GM21360 (cell line): ENCODE data around the gene PAX4.

Experiments used
- ATAC-seq: cut with Tn5 transposase; IDR thresholded peaks from one replicate; pipeline ENCODE4 v1.9.1; 2021; ENCODE audit warnings: mild to moderate bottlenecking, moderate library complexity; ENCODE audit not compliant: unreplicated experiment

The PAX4 gene

DNA sequence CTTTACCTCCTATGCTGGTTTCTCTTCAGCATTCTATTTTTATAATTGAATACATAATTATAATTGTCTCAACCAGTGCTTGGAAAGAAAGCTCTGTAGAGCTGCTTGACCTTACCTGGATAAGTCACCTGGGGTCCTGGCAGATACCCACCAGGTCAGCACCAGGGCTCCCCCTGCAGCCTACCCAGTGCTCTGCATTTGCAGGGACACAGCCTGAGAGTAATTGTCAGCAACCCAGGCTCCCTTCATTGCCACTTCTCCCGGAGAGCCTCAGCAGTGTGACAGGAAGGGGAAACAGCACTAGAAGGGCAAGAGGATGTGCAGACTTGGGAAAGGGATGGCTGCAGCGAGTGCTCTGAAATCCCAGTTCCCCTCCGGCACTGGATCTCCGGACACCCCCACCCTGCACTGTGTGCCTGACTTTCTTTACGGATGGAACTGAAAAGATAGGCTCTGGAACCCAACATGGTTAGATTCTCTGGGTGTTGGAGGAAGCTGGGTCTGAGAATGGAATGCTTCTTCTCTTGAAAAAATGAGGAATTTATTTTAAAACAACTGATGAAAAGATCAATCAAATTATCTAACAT lies 11.4 kb upstream of the PAX4 start:
- ATAC-seq = no peak

DNA sequence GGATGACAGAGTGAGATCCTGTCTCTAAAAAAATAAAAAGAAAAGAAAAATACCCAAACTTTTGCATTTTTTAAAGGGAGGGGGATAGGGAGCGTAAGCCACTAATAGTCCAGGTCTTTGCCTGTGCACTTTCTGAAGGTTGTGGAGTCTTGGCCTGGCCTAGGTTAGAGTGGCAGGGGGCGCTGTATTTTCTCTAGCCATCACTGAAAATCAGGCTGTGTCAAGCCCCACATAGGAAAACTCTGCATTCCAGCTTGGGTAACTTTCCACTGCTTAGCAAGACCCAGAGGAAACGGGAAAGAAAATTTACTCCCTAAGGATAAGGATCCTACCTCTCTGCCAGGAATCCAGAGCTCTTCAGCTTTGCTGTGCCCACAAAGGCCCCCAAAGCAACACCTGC lies 10.5 kb upstream of the PAX4 start:
- no peak for ATAC-seq

DNA sequence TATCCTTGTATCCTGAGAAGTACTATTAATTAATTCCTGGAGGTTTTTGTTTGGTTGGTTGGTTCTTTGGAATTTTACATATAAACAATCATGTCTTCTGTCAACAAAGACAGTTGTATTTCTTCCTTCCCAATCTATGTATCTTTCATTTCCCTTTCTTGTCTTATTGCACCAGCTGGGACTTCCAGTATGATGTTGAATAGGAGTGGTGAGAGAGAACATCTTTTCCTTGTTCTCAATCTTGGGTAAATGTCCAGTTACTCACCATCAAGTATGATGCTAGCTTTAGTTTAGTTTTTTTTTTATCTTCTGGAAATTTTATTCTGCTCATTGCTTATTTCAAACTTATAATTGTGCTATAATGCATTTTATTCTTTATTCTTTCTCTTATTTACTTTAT lies 7.4 kb upstream of the PAX4 start:
- ATAC-seq = no peak

DNA sequence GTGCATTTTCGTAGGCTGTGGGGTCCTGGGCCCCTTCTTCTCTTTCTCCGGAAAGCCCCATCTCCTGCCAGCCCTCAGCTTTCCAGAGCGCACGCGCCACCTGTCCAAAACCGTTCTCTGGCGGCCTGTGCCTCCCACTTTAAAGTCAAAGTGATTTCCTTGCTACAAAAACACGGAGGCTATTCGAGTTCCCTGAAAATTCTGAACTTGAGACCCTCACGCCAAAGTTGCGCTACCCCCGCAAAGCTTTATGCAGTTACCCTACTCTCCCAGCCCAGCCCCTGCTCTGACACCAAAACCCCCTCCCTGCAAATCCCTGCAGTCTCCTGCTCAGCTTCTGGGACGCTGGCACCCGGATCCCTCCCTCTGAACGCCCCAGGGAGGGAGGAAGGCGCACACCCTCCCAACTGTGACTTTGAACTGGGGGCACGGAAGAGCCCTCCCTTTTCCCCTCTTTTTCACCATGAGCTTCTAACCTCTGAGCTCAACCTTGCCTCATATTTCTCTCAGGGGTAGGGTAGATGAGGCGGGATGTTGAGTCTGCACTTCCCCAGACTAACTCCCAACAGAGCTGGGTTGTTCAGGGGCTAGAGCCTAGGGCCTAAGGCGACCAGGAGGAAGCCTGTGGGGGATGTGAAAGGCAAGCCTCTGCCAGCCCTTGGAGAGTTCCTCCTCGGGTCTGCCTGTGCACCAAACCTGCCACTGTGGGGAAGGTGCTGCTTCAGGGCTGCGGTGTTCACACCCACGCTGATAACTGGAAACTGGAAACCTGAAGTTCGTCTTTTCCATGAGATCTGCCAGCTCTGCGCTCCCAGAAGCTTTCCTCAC lies 2.7 kb upstream of the PAX4 start:
- no peak for ATAC-seq

DNA sequence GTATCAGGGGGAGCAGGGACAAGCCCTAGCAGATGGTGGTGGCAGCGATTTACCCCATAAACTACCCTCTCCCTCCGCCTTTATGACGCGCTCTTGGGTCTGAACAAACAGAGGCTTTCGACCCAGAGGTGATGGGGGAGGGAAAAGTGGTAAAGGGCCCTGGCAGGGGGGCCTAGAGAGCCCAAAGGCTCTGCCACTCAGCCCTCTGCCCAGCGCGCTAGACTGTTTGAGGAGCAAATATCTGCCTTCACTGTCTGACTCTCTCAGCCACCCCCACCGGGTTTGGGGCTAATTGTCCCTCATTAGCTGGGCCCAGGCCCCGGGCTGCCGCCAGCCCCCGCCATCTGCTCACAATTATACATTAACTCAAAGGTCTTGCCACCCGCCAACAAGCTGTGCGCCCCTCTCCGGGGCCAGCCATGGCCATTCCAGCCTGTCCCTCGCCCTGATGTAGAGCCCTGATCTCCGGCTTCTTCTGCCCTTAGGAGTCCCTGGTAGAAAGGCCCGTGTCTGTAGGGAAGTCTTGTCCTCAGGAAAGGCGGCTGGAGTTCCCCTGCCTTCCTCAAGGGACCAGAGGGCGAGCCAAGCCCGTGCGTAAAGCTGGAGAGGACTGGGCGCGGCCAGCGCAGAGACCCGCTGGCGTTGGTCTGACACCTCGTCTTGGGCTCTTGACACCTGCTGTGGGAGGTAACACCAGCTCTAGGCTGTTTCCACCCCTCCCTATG lies 1.9 kb upstream of the PAX4 start:
- ATAC-seq = no peak

DNA sequence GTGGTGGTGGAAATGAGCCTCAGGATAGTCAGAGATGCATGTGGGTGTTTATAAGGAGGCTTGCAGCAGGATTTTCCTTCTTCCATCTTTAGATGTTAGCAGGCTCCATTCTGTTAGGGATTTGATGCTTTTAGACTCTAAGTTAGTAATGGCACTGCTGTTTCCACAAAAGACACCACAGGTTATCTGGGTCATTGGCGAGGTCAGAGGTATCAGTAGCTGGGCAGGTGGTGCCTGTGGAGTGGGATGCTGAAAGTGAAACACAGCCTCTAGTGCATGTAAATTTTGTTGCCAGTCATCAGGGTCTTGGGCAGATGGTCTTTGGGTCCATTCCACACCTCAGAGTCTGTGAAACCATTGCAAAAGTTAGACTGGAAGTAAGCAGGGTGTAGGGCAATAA lies 833 bp upstream of the PAX4 start:
- no peak for ATAC-seq

DNA sequence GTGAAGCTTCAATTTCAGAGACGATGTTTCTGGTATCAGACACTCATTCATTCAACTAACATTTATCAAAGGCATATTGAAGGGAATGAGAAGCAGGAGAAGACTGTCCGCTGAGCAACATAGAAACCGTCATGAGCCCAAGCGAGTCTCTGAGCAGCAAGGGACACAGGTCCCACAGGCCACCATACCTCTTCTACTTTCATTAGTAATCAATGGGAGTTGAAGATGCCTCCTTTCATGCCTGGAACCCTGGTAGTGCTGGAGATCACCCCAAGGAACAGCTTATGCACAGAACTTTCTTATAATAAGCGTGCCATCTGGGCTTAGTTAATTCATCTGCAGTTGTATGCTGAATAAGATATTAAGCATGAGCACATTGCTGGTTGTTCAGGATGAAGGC lies 1.2 kb downstream of the PAX4 start:
- no peak for ATAC-seq

DNA sequence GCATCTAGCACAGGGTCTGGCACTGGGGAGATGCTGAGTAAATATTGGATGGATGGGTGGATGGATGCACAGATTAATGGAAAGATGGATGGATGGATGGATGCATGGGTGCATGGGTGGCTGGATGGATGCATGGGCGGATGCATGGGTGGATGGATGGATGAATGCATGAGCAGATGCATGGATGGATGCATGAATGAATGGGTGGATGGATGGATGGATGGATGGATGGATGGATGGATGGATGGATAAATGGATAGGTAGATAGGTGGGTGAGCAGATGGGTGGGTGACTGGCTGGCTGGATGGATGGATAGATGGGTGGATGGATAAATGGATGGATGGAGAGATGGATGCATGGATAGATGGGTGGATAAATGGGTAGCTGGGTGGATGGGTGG lies 5.7 kb downstream of the PAX4 start:
- no peak for ATAC-seq

DNA sequence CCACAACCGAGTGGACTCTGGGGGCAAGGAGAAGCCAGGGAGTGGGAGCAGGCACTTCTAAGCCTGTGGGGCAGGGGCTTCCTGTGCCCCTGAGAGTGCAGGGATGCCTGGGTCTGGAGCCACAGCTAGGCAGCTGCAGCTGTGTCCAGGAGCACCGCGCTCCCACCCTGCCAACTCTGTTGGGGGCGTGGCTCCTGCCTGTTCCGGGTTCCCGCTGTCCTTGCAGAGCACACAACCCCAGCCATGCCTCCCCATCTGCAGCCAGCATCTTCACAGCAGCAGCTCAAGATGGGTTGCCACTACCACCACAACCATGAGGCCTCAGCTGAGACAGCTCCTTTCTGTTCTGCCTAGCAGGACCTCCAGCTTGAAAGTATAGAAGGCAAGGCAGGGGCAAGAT lies 8.6 kb downstream of the PAX4 start:
- ATAC-seq = no peak

DNA sequence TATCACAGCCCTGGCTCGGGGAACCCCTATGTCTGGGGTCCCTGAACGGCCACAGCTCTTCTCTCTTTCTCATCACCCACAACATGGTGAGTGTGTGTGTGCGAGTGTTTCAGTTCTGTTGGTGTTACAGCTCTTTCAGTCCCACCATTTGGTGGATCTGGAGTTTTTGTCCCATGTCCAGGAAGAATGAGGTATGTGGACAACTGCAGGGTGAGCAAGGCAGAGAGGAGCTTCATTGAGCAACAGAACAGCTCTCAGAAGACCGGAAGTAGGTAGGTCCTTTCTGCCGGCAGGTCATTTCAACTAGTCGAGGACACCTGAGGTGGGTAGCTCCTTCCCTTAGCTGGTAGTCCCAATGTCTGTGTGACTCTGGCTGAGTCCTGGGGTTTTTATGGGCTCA lies 9.5 kb downstream of the PAX4 start:
- no peak for ATAC-seq

DNA sequence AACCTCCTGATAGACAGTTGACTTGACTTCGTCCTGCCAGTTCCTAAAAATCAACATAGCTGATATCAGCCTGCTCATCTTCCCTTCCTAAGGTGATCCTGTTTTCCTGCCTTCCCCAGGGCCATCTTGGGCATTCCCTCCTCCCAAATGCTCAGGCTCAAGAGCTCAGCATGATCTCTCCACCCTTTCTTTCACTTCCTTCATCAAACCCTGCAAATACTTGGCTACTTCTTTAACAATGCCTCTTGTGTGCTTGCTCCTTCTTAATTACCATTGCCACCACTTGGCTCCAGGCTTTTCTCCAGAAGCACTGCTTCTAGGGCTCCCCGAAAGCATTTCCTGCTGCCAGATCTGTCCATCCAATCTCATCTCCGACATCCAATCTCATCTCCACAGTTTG lies 17.1 kb downstream of the PAX4 start:
- ATAC-seq = no peak

DNA sequence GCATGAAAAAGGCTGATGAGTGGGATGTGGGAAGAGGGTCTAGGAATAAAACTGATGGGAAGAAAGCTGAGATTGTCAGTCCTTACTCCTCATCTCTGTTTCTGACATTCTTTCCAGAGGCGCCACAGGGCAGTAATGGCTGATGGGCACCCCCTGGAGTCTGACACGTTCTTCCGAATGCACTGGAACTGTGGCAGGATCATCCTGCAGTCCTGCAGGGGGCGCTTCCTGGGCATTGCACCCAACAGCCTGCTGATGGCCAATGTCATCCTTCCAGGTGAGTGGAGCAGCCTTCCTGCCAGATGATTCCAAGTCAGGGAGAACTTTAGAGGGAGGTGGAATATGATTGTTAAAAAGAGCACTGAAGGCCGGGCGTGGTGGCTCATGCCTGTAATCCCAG lies 19.6 kb downstream of the PAX4 start:
- ATAC-seq = no peak

DNA sequence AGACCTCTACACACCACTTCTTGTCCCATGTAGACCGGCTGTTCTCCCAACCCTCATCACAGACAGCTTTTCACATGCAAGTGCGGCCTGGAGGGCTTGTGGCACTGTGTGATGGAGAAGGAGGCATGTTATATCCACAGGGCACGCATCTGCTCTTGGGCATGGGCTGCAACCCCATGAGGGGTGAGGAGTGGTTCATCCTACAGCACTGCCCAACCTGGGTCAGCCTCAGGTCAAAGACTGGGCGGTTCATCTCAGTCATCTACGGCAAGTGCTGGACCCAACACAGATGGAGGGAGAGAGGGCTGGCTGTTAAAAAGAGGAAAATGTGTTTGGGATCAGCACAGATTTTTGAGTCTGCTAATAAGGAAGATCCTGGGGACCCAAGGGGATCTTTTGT lies 22.2 kb downstream of the PAX4 start:
- ATAC-seq = no peak

DNA sequence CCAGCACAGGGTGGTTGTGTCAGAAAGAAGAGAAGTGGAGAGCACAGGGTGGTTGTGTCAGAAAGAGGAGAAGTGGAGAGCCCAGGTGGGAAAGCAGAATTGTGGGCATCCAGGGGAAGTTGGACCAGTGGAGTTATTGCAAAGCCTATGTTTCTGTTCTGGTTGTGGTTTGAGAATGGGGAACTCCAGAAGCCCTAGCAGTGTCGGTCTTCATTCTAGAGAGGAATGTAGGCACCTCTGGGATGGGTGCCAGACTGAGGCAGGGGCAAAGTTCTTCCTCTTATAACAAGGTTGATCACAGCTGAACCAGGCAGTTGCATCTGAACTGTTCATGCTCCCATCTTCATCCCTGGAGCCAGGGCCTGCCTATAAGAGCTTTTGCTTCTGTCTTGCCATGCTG lies 23.5 kb downstream of the PAX4 start:
- ATAC-seq = no peak

DNA sequence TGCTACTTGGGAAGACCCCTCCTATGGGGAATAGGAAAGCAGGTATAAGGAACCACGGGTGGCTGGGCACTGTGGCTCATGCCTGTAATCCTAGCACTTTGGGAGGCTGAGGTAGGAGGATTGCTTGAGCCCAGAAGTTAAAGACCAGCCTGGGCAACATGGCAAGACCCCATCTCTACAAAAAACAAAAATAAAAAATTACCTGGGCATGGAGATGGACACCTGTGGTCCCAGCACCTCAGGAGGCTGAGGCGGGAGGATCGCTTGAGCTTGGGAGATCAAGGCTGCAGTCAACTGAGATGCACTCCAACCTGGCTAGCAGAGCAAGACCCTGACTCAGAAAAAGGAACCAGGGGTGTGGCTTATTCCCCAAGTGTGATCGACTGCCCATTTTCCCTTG lies 25.4 kb downstream of the PAX4 start:
- no peak for ATAC-seq

DNA sequence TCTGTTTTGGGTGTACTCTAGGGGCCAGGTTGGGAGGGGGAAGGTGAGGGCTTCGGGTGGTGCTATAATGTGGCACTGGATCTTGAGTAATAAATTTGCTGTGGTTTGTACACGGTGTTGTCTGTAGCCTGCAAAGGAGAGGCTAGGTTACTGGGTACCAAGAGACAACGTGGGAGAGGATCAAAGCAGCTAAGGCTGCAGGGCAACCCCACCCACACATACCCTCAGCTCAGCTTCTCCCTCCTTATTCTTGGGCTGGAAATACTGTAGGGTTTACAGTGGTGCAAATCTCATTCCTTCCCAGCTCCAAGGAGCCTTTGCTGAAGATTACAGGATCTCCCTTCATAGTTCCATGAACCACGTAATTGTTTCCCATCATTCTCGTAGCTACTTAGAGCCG lies 26.4 kb downstream of the PAX4 start:
- ATAC-seq = no peak

DNA sequence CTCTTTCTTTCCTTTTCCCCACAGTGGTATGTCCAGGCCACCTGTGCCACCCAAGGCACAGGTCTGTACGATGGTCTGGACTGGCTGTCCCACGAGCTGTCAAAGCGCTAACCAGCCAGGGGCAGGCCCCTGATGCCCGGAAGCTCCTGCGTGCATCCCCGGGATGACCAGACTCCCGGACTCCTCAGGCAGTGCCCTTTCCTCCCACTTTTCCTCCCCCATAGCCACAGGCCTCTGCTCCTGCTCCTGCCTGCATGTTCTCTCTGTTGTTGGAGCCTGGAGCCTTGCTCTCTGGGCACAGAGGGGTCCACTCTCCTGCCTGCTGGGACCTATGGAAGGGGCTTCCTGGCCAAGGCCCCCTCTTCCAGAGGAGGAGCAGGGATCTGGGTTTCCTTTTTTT lies 26.8 kb downstream of the PAX4 start:
- no peak for ATAC-seq

DNA sequence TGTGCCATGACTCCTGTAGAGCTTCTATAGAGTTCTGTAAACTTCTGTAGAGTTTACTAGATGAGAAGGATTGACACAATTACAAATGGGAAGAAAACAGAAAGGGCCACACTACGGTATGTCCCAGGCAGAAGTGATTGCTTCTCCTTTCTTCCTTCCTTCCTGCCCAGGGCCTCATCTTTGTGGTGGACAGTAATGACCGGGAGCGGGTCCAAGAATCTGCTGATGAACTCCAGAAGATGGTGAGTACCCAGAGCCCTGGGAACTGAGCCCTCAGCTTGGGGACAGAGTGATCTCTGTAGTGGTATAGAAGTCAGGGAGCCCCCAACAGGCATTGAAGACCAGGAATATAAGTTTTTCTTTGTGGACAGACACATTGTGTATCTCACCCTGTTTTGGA lies 28.0 kb downstream of the PAX4 start:
- ATAC-seq = no peak

DNA sequence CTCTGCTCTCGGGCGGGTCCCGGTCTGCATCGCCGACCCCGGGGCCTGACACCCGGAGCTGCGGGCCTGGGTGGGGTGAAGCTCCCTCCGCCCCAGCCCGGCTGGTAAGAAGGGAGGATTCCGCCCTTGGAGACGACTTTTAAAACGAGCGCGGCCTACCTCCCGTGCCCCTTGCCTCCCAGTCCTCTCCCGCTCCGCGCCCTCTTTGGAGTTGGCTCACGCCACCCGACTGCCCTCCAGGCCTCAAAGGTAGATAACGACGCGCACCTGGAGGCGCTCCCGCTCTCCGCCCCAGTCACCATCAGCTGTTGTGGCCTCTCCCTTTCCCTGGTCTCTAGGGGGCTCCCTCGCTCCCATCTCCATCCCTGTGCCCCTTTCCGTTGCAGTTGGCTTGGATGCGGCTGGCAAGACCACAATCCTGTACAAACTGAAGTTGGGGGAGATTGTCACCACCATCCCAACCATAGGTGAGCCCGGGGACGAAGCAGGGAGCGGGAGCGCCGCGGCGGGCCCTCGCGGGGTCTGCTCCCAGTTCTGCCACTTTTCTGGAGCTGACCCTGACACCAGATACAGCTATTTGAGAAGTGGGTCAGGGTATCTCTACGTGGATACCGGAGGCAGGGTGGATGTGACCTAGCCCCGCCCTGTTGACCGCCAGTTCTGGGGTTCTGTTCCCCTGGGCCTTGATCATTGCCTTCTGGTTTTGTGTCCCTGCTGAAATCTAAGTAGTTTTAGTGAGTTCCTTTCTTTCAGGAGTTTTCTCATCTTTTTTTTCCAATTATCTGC lies 29.1 kb downstream of the PAX4 start:
- peak; percentile 13 for ATAC-seq

DNA sequence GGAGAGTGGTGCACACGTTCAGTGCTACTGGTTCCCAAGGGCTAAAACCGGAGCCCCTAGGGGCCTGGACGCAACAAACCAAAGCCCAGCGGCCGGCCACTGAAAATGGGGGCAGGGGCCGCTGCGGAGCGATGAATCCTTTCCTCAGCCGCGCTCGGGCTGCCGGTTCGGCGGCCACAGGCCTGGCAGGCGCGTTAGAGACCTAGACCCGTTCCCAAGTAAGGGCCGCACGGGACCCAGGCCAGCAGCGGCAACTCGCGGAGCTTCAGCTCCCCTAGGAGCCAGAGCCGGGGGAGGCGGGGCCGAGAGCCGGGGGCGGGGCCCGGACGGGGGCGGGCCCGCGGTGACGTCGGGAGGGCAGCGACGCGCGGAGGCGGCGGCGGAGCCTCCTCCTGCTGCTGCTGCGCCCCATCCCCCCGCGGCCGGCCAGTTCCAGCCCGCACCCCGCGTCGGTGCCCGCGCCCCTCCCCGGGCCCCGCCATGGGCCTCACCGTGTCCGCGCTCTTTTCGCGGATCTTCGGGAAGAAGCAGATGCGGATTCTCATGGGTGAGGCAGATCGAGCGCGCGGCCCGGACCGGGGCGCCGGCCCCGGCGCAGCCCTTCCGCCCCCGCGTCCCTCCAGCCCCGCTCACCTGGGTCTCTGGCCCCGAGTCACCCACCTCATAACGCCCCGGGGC lies 29.8 kb downstream of the PAX4 start, which contains the start of gene ARF5:
ARF5 (plus strand) TSS at position 393 of the 678 bp plus-strand sequence; CDS start at position 481, 88 bp downstream.
- ATAC-seq = peak; percentile 73

DNA sequence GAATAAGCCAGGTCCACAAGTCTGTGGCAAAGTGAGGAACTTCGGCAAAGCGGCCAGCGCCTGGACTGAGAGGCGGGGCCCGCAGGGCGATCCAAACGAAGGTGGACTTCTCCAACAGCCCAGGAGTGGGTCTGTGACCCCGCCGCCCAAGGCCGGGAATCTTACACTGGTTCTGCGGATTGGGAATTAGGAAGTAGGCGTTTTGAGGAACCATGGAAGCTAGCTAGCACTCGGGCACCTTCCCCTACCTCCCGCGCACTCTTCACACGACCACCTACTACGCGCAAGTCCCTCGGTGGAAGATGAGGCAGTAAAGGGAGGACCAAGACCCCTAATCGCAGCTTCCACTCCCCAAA lies 30.3 kb downstream of the PAX4 start:
- ATAC-seq = no peak
